ENCODE data around the gene RNF10. TPM values are rescaled to one million over a fixed set of nuclear protein-coding genes. Genes with fewer than 3 reads are reported as not detected.

Gene RNF10
- total and polyA plus RNA-seq, 10 of the 15 experiments (the other 5 are each of a cell fraction or from before 2014, with no cell fraction given), result 48.2 to 127 (median 64.5) TPM

- FAIRE-seq (no peak), ATAC-seq (no peak), DNase-seq (ENCODE audit: low read depth, low spot score) (no peak)
- 12% methylated on average over 3 of the region's 3 CpGs for WGBS (ENCODE audit: insufficient coverage, insufficient replicate concordance, low lambda C conversion rate, missing lambda C conversion rate)
- no peak overlapping the region for H2AFZ ChIP-seq (ENCODE audit: control insufficient read depth, low read depth, low read length)
- in situ Hi-C loops (cut with MboI) (no loop called here), intact Hi-C loops (cut with micrococcal nuclease; ENCODE audit: unreplicated experiment) (no loop called here)
- H4K20me1 ChIP-seq (ENCODE audit: control insufficient read depth, insufficient read depth), result peaks cover 2% of the 10 kb centered on the region; the same call in 1 of the 2 replicates
- ChIA-PET SMC1A (ENCODE audit: uncharacterized antibody, unreplicated experiment) (interaction anchor here (0.7 kb wide), 1 partner anchor 16 kb away, joined by 3 read pairs; the partner anchor contains the start of gene POP5), POLR2A (interaction anchor here (0.6 kb wide), 1 partner anchor 292 kb away, joined by 5 read pairs; no protein-coding TSS in a partner anchor), CTCF (no interaction called here), RAD21 (ENCODE audit: unreplicated experiment) (interaction anchor here (1.0 kb wide), 1 partner anchor 15 kb away, joined by 3 read pairs; the partner anchor contains the start of gene POP5)
- no peak overlapping the region for H3K4me3 ChIP-seq
- TF ChIP-seq JUND (IDR thresholded peaks at IDR 0.05; ENCODE audit: low read depth, low read length) (no peak), RELA (IDR thresholded peaks at IDR 0.05; ENCODE audit: borderline replicate concordance, partially characterized antibody) (no peak), PBX3 (IDR thresholded peaks at IDR 0.05; ENCODE audit: insufficient replicate concordance, low read depth, low read length) (no peak), RELB (IDR thresholded peaks at IDR 0.05; ENCODE audit: low read depth) (no peak), POLR2A (IDR thresholded peaks at IDR 0.05; ENCODE audit: low read depth, low read length) (no peak), EP300 (IDR thresholded peaks at IDR 0.05; ENCODE audit: borderline replicate concordance in 1 of 2, control insufficient read depth in 1 of 2, low read depth in 2 of 2, low read length in 2 of 2) (no peak), ZNF274 (IDR thresholded peaks at IDR 0.05; ENCODE audit: insufficient read depth, insufficient read length) (no peak), ZBTB11 (CRISPR knock-in tag; IDR thresholded peaks at IDR 0.05) (no peak), MYC (IDR thresholded peaks at IDR 0.05; ENCODE audit: insufficient read depth, insufficient read length, insufficient replicate concordance, low read length, severe bottlenecking) (no peak), GABPA (IDR thresholded peaks at IDR 0.05; ENCODE audit: low read depth) (no peak)
- H3K9ac ChIP-seq (ENCODE audit: control insufficient read depth, insufficient read depth, low read length), result no peak overlapping the region
- H3K27me3 ChIP-seq (replicated peaks in 1 of 2; ENCODE audit: control insufficient read depth in 2 of 2, insufficient read depth in 2 of 2, low read length in 1 of 2), result peaks cover 0 to 3% of the 10 kb centered on the region in 2 experiments; a peak in 2 of 4 replicates
- BruUV-seq (replicated peaks), result no TSS peak
- H3K4me2 ChIP-seq (ENCODE audit: control insufficient read depth, insufficient read depth), result no peak overlapping the region
- no peak overlapping the region for H3K27ac ChIP-seq (ENCODE audit: control insufficient read depth, insufficient read depth)
- no peaks in the 10 kb centered on the region for H3K4me1 ChIP-seq (ENCODE audit: control insufficient read depth, insufficient read depth, low read length)
- no peaks in the 10 kb centered on the region for H3K79me2 ChIP-seq (ENCODE audit: control insufficient read depth, insufficient read depth, low read length)
- H3K36me3 ChIP-seq (ENCODE audit: control insufficient read depth in 2 of 2, insufficient read depth in 2 of 2, low read length in 1 of 2), result no peaks in the 10 kb centered on the region
- no peaks in the 10 kb centered on the region for H3K9me3 ChIP-seq (replicated peaks; ENCODE audit: control insufficient read depth, insufficient read depth, low read length)
Measured at GRCh38 chr12:120596901-120597300, 62.7 kb downstream of the RNF10 start.

All from GM12878 (cell line).